Measurements from ENCODE around the gene HDAC4. TPM values are rescaled to one million over a fixed set of nuclear protein-coding genes. Genes with fewer than 3 reads are reported as not detected.

The HDAC4 gene
- total and polyA plus RNA-seq, 2 of the 8 experiments (the other 6 are each of a cell fraction or from before 2014, with no cell fraction given): 15.4 to 31.5 TPM

- H3K56ac ChIP-seq (replicated peaks; ENCODE audit: insufficient read length, low read depth, low read length): no peak overlapping the region
- no peak overlapping the region for H2BK15ac ChIP-seq (ENCODE audit: low read length)
- H3K18ac ChIP-seq (ENCODE audit: extremely low read depth, low read length): no peak overlapping the region
- no peak overlapping the region for H2AK5ac ChIP-seq (ENCODE audit: low read depth, low read length)
- no peak overlapping the region for H2AFZ ChIP-seq (ENCODE audit: low read length)
- H3K79me2 ChIP-seq (ENCODE audit: control insufficient read depth in 1 of 2, insufficient read depth in 2 of 2, low read length in 2 of 2): no peaks in the 10 kb centered on the region
- H3K27me3 ChIP-seq (replicated peaks in 1 of 4; ENCODE audit: control insufficient read depth in 3 of 4, extremely low read depth in 1 of 4, insufficient read depth in 3 of 4, low read length in 3 of 4): no peaks in the 10 kb centered on the region
- no peak for TF ChIP-seq SP4 (IDR thresholded peaks at IDR 0.05; ENCODE audit: low read length)
- peaks cover 0 to 3% of the 10 kb centered on the region in 2 experiments; a peak in 1 of 4 replicates for H3K9me3 ChIP-seq (ENCODE audit: insufficient read depth in 2 of 2, low read depth in 1 of 2, low read length in 1 of 2)
- no peak overlapping the region for H2BK20ac ChIP-seq (ENCODE audit: low read length)
- no peak overlapping the region for H3K23ac ChIP-seq (ENCODE audit: insufficient read length)
- no peak overlapping the region for H3K4ac ChIP-seq (replicated peaks; ENCODE audit: insufficient read length, low read depth, low read length)
- no peaks in the 10 kb centered on the region for H4K20me1 ChIP-seq (replicated peaks in 1 of 2; ENCODE audit: control insufficient read depth in 1 of 2, insufficient read depth in 2 of 2, low read length in 2 of 2)
- H3K36me3 ChIP-seq (ENCODE audit: control insufficient read depth in 2 of 4, insufficient read depth in 4 of 4, low read length in 3 of 4): no peaks in the 10 kb centered on the region
- H3K4me1 ChIP-seq (replicated peaks in 1 of 4; ENCODE audit: control insufficient read depth in 3 of 4, insufficient read depth in 4 of 4, low read length in 3 of 4): peaks cover 0 to 2% (median 0%) of the 10 kb centered on the region in 4 experiments; a peak in 1 of 7 replicates
- H2BK5ac ChIP-seq (ENCODE audit: low read depth, low read length): no peak overlapping the region
- no peak for DNase-seq (ENCODE audit: low read depth in 1 of 2, low spot score in 2 of 2)
- ChIA-PET POLR2A (ENCODE audit: partially characterized antibody) (no interaction called here), CTCF (ENCODE audit: partially characterized antibody) (interaction anchor here (1.0 kb wide), 1 partner anchor 19 kb away, joined by 4 read pairs; no protein-coding TSS in a partner anchor)
- H3K14ac ChIP-seq (ENCODE audit: insufficient read length): no peak overlapping the region
- H4K91ac ChIP-seq (replicated peaks; ENCODE audit: insufficient read length, low read length): no peak overlapping the region
- no peak overlapping the region for H4K8ac ChIP-seq (ENCODE audit: extremely low read depth, insufficient read depth, low read length)
- H3K23me2 ChIP-seq (ENCODE audit: low read depth, low read length): no peaks in the 10 kb centered on the region
- H2BK120ac ChIP-seq (replicated peaks; ENCODE audit: low read depth, low read length): no peak overlapping the region
- H3K4me2 ChIP-seq (ENCODE audit: insufficient read depth in 1 of 2, low read depth in 2 of 2, low read length in 2 of 2): no peak overlapping the region
- no peak overlapping the region for H3K9ac ChIP-seq (replicated peaks in 1 of 4; ENCODE audit: extremely low read depth in 1 of 4, low read depth in 3 of 4, low read length in 3 of 4)
- no peak overlapping the region for H3K4me3 ChIP-seq (ENCODE audit: extremely low read depth in 1 of 4, insufficient read depth in 2 of 4, low read depth in 3 of 4, low read length in 4 of 4)
- H3K79me1 ChIP-seq (ENCODE audit: low read depth, low read length): no peaks in the 10 kb centered on the region
- H2BK12ac ChIP-seq (ENCODE audit: low read depth, low read length): no peak overlapping the region
- no peak overlapping the region for H4K5ac ChIP-seq (ENCODE audit: insufficient read length, low read depth, low read length)
- FAIRE-seq: no peak
- WGBS, 2 experiments (ENCODE audit: extremely low coverage in 1 of 2, insufficient coverage in 1 of 2, insufficient read length in 1 of 2, insufficient replicate concordance in 2 of 2, low coverage in 1 of 2, low lambda C conversion rate in 2 of 2, missing lambda C conversion rate in 1 of 2): 83% methylated on average over 8 of the region's 8 CpGs; no CpG with 5 or more reads in 1 of the 2 experiments
- no peak overlapping the region for H3K27ac ChIP-seq (ENCODE audit: low read depth, low read length)
These were observed 10.9 kb upstream of the HDAC4 start for GRCh38 chr2:239411549-239412319.

Data from H1 (cell line).